ENCODE measurements around the gene VTN.

The VTN gene

DNA sequence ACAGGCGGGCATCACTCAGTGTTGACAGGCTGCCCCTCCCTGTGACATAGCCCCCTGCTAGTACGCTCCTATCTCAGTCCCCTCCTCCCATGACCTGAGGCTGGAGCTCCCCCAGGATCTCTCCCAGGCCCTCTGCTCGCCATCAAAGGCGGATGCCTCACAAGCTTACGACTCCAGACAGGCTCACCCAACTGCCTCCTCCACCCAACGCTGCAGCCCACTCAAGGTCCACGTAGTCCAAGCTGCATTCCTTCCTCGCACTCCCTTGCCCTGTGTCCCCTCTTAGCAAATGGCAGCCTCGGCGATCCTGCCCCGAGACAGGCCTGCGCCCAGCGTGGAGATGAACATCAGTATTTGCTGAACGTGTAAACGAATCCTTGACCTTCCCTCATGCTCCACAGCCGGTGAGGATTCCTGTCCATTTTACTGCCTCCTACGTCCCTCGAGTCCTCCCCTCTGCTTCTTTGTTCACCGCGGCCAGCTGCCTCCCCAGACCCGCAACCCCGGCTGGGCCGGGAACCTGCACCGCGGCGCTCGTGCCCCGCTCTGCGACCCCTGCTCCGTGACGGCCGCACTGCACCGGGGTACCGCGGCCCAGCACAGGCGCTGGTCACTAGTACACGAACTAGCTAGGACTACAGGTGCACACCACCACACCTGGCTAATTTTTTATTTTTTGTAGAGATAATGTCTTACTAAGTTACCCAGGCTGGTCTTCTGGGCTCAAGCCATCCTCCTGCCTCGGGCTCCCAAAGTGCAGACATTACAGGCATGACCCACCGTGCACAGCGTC lies 51.9 kb downstream of the VTN start:
- DNase-seq: no peak

All from activated CD4-positive, CD25-positive, alpha-beta regulatory T cell treated with anti-CD3 and anti-CD28 coated beads, Interleukin-2, amount 50 U/mL, for 72 hours (primary cell).